GM23338 (cell line): ENCODE measurements around the gene TMEM270. TPM values are rescaled to one million over a fixed set of nuclear protein-coding genes. Genes with fewer than 3 reads are reported as not detected.

Experiments used
- ATAC-seq: fragments of 200-7000 bp; cut with Tn5 transposase; 3 replicates; pipeline ENCODE4 v1.9.1; 2020
- DNase-seq: peaks from one replicate; pipeline ENCODE4 v3.0.0-alpha.2; 2015; ENCODE audit warnings: low spot score
- H2AFZ ChIP-seq: fragments of 200-600 bp; sonication (generic); 2 replicates; pipeline ENCODE4 v1.8.0; 2016; ENCODE audit warnings: antibody characterized with exemption, mild to moderate bottlenecking, moderate library complexity
- H3F3A ChIP-seq: fragments of 200-600 bp; sonication (generic); replicated peaks from 2 replicates; pipeline ENCODE4 v1.8.0; 2017; ENCODE audit warnings: antibody characterized with exemption, mixed run types, low read depth
- H3K27ac ChIP-seq: fragments of 200-600 bp; sonication (generic); 2 replicates; pipeline ENCODE4 v1.6.1; 2016; ENCODE audit warnings: low read depth
- H3K27me3 ChIP-seq: fragments of 200-600 bp; sonication (generic); 2 replicates; pipeline ENCODE4 v1.8.0; 2016; ENCODE audit warnings: mild to moderate bottlenecking, mixed run types, moderate library complexity; ENCODE audit not compliant: insufficient read depth
- H3K36me3 ChIP-seq: fragments of 200-600 bp; sonication (generic); 2 replicates; pipeline ENCODE4 v1.8.0; 2016; ENCODE audit warnings: mild to moderate bottlenecking; ENCODE audit not compliant: insufficient read depth
- H3K4me1 ChIP-seq: fragments of 200-600 bp; sonication (generic); 2 replicates; pipeline ENCODE4 v1.8.0; 2016; ENCODE audit warnings: mild to moderate bottlenecking, moderate library complexity; ENCODE audit not compliant: insufficient read depth
- H3K4me2 ChIP-seq: fragments of 200-600 bp; sonication (generic); 2 replicates; pipeline ENCODE4 v1.7.1; 2017; ENCODE audit warnings: mixed run types
- H3K4me3 ChIP-seq: fragments of 200-600 bp; sonication (generic); 2 replicates; pipeline ENCODE4 v1.6.1; 2016; ENCODE audit warnings: mixed run types
- H3K79me2 ChIP-seq: fragments of 200-600 bp; sonication (generic); replicated peaks from 2 replicates; pipeline ENCODE4 v1.8.0; 2017; ENCODE audit warnings: mild to moderate bottlenecking; ENCODE audit not compliant: insufficient read depth
- H3K9me2 ChIP-seq: fragments of 200-600 bp; sonication (generic); 2 replicates; pipeline ENCODE4 v1.8.0; 2017; ENCODE audit not compliant: insufficient read depth
- H4K20me1 ChIP-seq: fragments of 200-600 bp; sonication (generic); replicated peaks from 2 replicates; pipeline ENCODE4 v1.8.0; 2017; ENCODE audit warnings: mild to moderate bottlenecking; ENCODE audit not compliant: insufficient read depth
- H3K27ac Mint-ChIP-seq: 2 replicates; pipeline ENCODE4 v1.8.0; 2020; ENCODE audit warnings: inconsistent platforms, mild to moderate bottlenecking, moderate library complexity, mixed read lengths
- H3K27me3 Mint-ChIP-seq: 3 replicates; pipeline ENCODE4 v1.8.0; 2022; ENCODE audit warnings: low read depth, mild to moderate bottlenecking, moderate library complexity, mixed read lengths, inconsistent platforms; ENCODE audit not compliant: insufficient read depth, poor library complexity
- H3K36me3 Mint-ChIP-seq: 3 replicates; pipeline ENCODE4 v1.8.0; 2021; ENCODE audit warnings: low read depth, mild to moderate bottlenecking, inconsistent platforms, moderate library complexity, mixed read lengths
- H3K4me1 Mint-ChIP-seq: 3 replicates; pipeline ENCODE4 v1.8.0; 2020; ENCODE audit warnings: mild to moderate bottlenecking, inconsistent platforms, mixed read lengths
- H3K4me3 Mint-ChIP-seq: 3 replicates; pipeline ENCODE4 v1.8.0; 2021; ENCODE audit warnings: moderate library complexity, mild to moderate bottlenecking, inconsistent platforms, mixed read lengths
- H3K9me3 Mint-ChIP-seq: 3 replicates; pipeline ENCODE4 v1.8.0; 2020; ENCODE audit warnings: moderate library complexity, mild to moderate bottlenecking, inconsistent platforms, mixed read lengths
- CREB1 ChIP-seq: fragments of 250-450 bp; sonication (Bioruptor Pico); IDR thresholded peaks from 2 replicates; pipeline ENCODE4 v1.5.0; 2020; ENCODE audit warnings: low read depth, mild to moderate bottlenecking, moderate library complexity
- EZH2 ChIP-seq: fragments of 200-600 bp; sonication (generic); IDR thresholded peaks from one replicate; pipeline ENCODE4 v1.8.0; 2017; ENCODE audit warnings: antibody characterized with exemption, mild to moderate bottlenecking, low read depth; ENCODE audit not compliant: unreplicated experiment
- EZH2phosphoT487 ChIP-seq: fragments of 200-600 bp; sonication (generic); IDR thresholded peaks from one replicate; pipeline ENCODE4 v1.8.1; 2018; ENCODE audit warnings: antibody characterized with exemption; ENCODE audit not compliant: unreplicated experiment
- JUNB ChIP-seq: IDR thresholded peaks from one replicate; pipeline ENCODE4 v1.6.1; 2016; ENCODE audit warnings: antibody characterized with exemption; ENCODE audit not compliant: unreplicated experiment
- NANOG ChIP-seq: IDR thresholded peaks from 2 replicates; pipeline ENCODE4 v1.6.1; 2016; ENCODE audit warnings: antibody characterized with exemption, borderline replicate concordance
- POLR2AphosphoS5 ChIP-seq: IDR thresholded peaks from 2 replicates; pipeline ENCODE4 v1.6.1; 2016; ENCODE audit warnings: antibody characterized with exemption, low read depth
- REST ChIP-seq: IDR thresholded peaks from one replicate; pipeline ENCODE4 v1.6.1; 2018; ENCODE audit warnings: antibody characterized with exemption; ENCODE audit not compliant: unreplicated experiment
- STAT1 ChIP-seq: IDR thresholded peaks from one replicate; pipeline ENCODE4 v1.6.1; 2016; ENCODE audit warnings: antibody characterized with exemption; ENCODE audit not compliant: unreplicated experiment
- ZNF114 ChIP-seq: fragments of 250-450 bp; sonication (Bioruptor Pico); IDR thresholded peaks from 2 replicates; pipeline ENCODE4 v1.5.0; 2020; ENCODE audit warnings: mild to moderate bottlenecking, moderate library complexity
- ZNF331 ChIP-seq: fragments of 250-450 bp; sonication (Bioruptor Pico); IDR thresholded peaks from 2 replicates; pipeline ENCODE4 v1.5.0; 2020; ENCODE audit warnings: low read depth, mild to moderate bottlenecking, moderate library complexity
- ZNF462 ChIP-seq: fragments of 250-450 bp; sonication (Bioruptor Pico); IDR thresholded peaks from 2 replicates; pipeline ENCODE4 v1.5.0; 2020; ENCODE audit warnings: mild to moderate bottlenecking, moderate library complexity
- polyA plus RNA-seq: library from polyadenylated mRNA; unstranded; fragments of >200 nt; fragmentation: Nextera tagmentation; extraction: Ambion mirVana; gene quantifications from 2 replicates; pipeline ENCODE4 v1.2.1, GENCODE V29; 2016
- total RNA-seq: library from RNA; depleted of rRNA; stranded (reverse); fragments of >200 nt; shearing (Covaris generic); gene quantifications from 2 replicates; pipeline ENCODE4 v1.2.3, GENCODE V29; 2014
- TF ChIP-seq, protein P1 (sequence below), 2 experiments: fragments of 200-600 bp in 1 of 2; sonication (generic) in 1 of 2; conservative IDR thresholded peaks; 2 replicates each; pipeline versions ENCODE4 v1.5.1 to v1.6.1; 2016 to 2017; ENCODE audit warnings: antibody characterized with exemption in 2 of 2, low read depth in 2 of 2, mild to moderate bottlenecking in 2 of 2, moderate library complexity in 1 of 2
- TF ChIP-seq, protein P2 (sequence below): IDR thresholded peaks from 2 replicates; pipeline ENCODE4 v1.6.1; 2016; ENCODE audit warnings: antibody characterized with exemption

Gene TMEM270
- total and polyA plus RNA-seq, 2 experiments from 2014 or later, result not detected

DNA sequence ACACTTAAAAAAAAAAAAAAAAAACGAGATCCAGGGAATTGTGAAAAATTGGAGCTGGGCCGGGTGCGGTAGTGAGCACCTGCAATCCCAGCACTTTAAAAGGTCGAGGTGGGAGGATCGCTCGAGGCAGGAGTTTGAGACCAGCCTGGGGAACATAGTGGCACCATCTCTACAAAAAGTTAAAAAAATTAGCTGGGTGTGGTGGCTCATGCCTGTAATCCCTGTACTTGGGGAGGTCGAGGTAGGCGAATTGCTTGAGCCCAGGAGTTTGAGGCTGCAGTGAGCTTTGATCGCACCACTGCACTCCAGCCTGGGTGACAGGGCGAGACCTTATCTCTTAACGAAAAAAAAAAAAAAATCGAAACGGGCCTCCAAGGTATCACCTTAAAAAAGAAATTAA is 28.2 kb upstream of the TMEM270 start:
- Mint-ChIP-seq H3K36me3 (peaks cover 15% of the 10 kb centered on the region; the same call in 2 of the 3 replicates), H3K27me3 (peaks cover 12% of the 10 kb centered on the region), H3K27ac (peak overlapping the region; percentile 92), H3K9me3 (peaks cover 15% of the 10 kb centered on the region), H3K4me3 (peak overlapping the region; percentile 63), H3K4me1 (peaks cover 57% of the 10 kb centered on the region)
- H3F3A ChIP-seq, result 0 out of 2 replicates have a peak, but pooled peaks cover 3% of the 10 kb centered on the region
- H2AFZ ChIP-seq, result no peak overlapping the region
- H3K27ac ChIP-seq, result peak overlapping the region; percentile 94; the same call in 1 of the 2 replicates
- H3K4me2 ChIP-seq, result peak overlapping the region; percentile 80
- ATAC-seq, result no peak
- H3K36me3 ChIP-seq, result no peaks in the 10 kb centered on the region
- H3K4me3 ChIP-seq, result no peak overlapping the region
- no peaks in the 10 kb centered on the region for H3K79me2 ChIP-seq
- H3K27me3 ChIP-seq, result no peaks in the 10 kb centered on the region
- H3K9me2 ChIP-seq, result no peaks in the 10 kb centered on the region
- no peak for DNase-seq
- TF ChIP-seq JUNB, result no peak
- TF ChIP-seq ZNF114 (CRISPR knock-in tag), result no peak
- TF ChIP-seq REST, result no peak
- TF ChIP-seq, protein P1, sequence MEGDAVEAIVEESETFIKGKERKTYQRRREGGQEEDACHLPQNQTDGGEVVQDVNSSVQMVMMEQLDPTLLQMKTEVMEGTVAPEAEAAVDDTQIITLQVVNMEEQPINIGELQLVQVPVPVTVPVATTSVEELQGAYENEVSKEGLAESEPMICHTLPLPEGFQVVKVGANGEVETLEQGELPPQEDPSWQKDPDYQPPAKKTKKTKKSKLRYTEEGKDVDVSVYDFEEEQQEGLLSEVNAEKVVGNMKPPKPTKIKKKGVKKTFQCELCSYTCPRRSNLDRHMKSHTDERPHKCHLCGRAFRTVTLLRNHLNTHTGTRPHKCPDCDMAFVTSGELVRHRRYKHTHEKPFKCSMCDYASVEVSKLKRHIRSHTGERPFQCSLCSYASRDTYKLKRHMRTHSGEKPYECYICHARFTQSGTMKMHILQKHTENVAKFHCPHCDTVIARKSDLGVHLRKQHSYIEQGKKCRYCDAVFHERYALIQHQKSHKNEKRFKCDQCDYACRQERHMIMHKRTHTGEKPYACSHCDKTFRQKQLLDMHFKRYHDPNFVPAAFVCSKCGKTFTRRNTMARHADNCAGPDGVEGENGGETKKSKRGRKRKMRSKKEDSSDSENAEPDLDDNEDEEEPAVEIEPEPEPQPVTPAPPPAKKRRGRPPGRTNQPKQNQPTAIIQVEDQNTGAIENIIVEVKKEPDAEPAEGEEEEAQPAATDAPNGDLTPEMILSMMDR (conservative IDR thresholded peaks at IDR 0.05; ENCODE audit: low read depth in 2 of 2), result no peak
- no peak for TF ChIP-seq EZH2phosphoT487
- TF ChIP-seq STAT1, result no peak
- TF ChIP-seq ZNF331 (CRISPR knock-in tag), result no peak
- no peak for TF ChIP-seq EZH2
- no peak for TF ChIP-seq NANOG
- no peak for TF ChIP-seq POLR2AphosphoS5
- TF ChIP-seq, protein P2, sequence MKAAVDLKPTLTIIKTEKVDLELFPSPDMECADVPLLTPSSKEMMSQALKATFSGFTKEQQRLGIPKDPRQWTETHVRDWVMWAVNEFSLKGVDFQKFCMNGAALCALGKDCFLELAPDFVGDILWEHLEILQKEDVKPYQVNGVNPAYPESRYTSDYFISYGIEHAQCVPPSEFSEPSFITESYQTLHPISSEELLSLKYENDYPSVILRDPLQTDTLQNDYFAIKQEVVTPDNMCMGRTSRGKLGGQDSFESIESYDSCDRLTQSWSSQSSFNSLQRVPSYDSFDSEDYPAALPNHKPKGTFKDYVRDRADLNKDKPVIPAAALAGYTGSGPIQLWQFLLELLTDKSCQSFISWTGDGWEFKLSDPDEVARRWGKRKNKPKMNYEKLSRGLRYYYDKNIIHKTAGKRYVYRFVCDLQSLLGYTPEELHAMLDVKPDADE, result no peak
- no peak for TF ChIP-seq ZNF462 (CRISPR knock-in tag)
- TF ChIP-seq CREB1, result no peak
- H4K20me1 ChIP-seq, result no peaks in the 10 kb centered on the region
- H3K4me1 ChIP-seq, result peaks cover 55% of the 10 kb centered on the region
